Naive B cell (primary cell): ENCODE measurements around the gene PGA5. TPM values are rescaled to one million over a fixed set of nuclear protein-coding genes. Genes with fewer than 3 reads are reported as not detected.
"Not testable (repeated sequence)": the region's sequence is repeated elsewhere in the genome, so short reads cannot be mapped to it uniquely, and the experiment has no call there.

Experiments used
- ATAC-seq, 2 donors: fragments of 150-1000 bp; cut with Tn5 transposase; 2 replicates each; pipeline ENCODE4 v1.10.0; 2021; ENCODE audit warnings: low read depth in 2 of 2, mild to moderate bottlenecking in 2 of 2, moderate library complexity in 2 of 2
- DNase-seq: peaks from one replicate; pipeline ENCODE4 v3.0.0; 2022
- H3K27ac Mint-ChIP-seq, 6 donors: one replicate each; pipeline ENCODE4 v1.8.0; 2020 to 2022; ENCODE audit warnings: mild to moderate bottlenecking in 6 of 6, mixed read lengths in 6 of 6, moderate library complexity in 5 of 6, inconsistent platforms in 2 of 6
- H3K27me3 Mint-ChIP-seq, 3 donors: one replicate each; pipeline ENCODE4 v1.8.0; 2021 to 2022; ENCODE audit warnings: mixed read lengths in 3 of 3, mild to moderate bottlenecking in 1 of 3
- H3K36me3 Mint-ChIP-seq, 2 donors: one replicate each; pipeline ENCODE4 v1.8.0; 2020 to 2022; ENCODE audit warnings: mixed read lengths in 2 of 2, inconsistent platforms in 1 of 2, mild to moderate bottlenecking in 1 of 2
- H3K4me1 Mint-ChIP-seq, 3 donors: one replicate each; pipeline ENCODE4 v1.8.0; 2020 to 2022; ENCODE audit warnings: mixed read lengths in 3 of 3, inconsistent platforms in 1 of 3, mild to moderate bottlenecking in 1 of 3, moderate library complexity in 1 of 3
- H3K4me3 Mint-ChIP-seq, 8 donors: one replicate each; pipeline ENCODE4 v1.8.0; 2020 to 2022; ENCODE audit warnings: mild to moderate bottlenecking in 8 of 8, mixed read lengths in 8 of 8, moderate library complexity in 8 of 8, inconsistent platforms in 2 of 8
- H3K9me3 Mint-ChIP-seq, 7 donors: one replicate each; pipeline ENCODE4 v1.8.0; 2020 to 2022; ENCODE audit warnings: mixed read lengths in 7 of 7, mild to moderate bottlenecking in 5 of 7, inconsistent platforms in 2 of 7, moderate library complexity in 1 of 7
- polyA plus RNA-seq, 6 donors: library from polyadenylated mRNA; unstranded; fragments of 300-500 nt; fragmentation: Illumina TruSeq; gene quantifications; one replicate each; pipeline ENCODE4 v1.2.3, GENCODE V29; 2021; ENCODE audit warnings: low read depth in 6 of 6

PGA5 gene
- polyA plus RNA-seq, 6 donors from 2014 or later: not detected

GRCh38 chr11:61210629-61211028 is 30.3 kb upstream of the PGA5 start:
- H3K36me3 Mint-ChIP-seq, ATAC-seq, H3K4me3 Mint-ChIP-seq, H3K9me3 Mint-ChIP-seq, H3K4me1 Mint-ChIP-seq, DNase-seq, H3K27me3 Mint-ChIP-seq, H3K27ac Mint-ChIP-seq: not testable (repeated sequence)

DNA sequence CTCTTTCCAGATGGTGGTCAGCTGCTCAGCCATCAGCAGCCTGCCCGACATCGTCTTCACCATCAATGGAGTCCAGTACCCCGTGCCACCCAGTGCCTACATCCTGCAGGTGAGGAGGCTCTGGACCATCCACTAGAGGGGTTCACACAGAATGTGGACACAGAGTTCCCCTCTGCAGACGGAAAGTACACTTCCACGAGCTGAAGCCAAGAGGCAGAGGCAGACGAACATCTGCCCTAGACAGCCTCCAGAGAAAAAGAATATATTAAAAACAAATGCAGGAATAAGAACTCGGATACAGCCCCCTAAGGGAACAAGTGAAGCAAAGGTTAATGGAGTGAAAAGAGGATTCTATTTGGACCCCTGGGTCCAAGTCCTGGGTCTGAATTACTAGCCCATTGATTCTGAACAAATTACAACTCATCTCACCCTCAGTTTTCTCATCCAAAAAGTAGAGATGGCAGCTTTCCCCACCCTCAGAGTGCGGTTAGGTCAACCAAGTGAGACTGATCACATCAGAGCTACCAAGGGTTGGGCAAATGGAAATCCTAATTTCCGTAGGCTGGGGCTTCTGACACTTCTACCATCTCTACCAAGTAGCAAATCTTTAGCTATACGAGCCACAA is 29.5 kb upstream of the PGA5 start:
- not testable (repeated sequence) for ATAC-seq, H3K4me1 Mint-ChIP-seq, DNase-seq, H3K9me3 Mint-ChIP-seq, H3K36me3 Mint-ChIP-seq, H3K27me3 Mint-ChIP-seq, H3K27ac Mint-ChIP-seq
- peak overlapping the region in 1 of 8 donors; percentile 22 for H3K4me3 Mint-ChIP-seq

DNA sequence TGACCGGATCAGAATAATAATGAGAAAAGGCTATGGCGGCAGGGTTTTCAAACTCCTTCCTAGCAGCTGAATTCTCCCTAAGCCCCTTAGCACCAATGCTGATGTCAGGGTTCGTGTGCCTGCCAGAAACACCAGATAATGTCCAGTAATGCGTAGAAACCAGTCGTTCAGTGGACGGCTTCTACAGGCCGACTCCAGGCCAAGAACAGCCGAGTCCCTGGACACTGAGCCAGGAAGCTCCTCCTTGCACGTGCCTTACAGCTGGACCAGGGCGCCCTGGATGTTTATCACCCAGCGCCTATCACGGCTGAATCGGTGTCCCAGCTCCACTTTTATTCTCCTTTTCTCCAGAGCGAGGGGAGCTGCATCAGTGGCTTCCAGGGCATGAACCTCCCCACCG is 28.8 kb upstream of the PGA5 start:
- DNase-seq, H3K27me3 Mint-ChIP-seq, H3K4me1 Mint-ChIP-seq, ATAC-seq, H3K4me3 Mint-ChIP-seq, H3K36me3 Mint-ChIP-seq, H3K9me3 Mint-ChIP-seq, H3K27ac Mint-ChIP-seq: not testable (repeated sequence)

DNA sequence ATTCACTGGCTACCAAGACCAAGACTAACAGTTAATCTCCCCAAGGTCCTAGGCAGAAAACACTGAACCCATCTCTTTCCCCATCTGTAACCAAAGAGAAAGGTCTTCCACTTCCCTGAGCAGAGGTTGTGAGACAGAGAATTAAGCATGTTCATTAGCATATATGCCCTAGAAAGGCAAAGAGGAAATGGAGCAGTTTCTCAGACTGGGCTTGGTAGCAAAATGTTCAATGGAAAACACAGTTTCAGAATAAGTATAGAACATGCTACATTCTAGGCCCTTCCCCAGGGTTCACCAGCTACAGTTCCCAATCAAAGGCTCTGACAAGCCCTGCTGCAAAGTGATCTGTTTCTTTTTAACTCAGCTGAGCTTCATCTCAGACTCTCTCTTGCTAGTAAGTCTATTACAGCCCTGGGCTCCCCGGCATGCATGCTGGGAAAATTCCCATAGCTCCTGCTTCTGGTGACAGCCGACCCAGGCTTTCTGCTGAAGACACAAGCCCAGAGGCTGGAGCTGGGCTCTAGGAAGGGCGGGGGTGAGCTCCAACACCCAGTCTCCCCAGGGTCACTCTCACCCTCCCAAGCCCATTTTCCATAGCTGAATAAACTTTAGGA is 27.2 kb upstream of the PGA5 start:
- not testable (repeated sequence) for H3K36me3 Mint-ChIP-seq, H3K4me3 Mint-ChIP-seq, H3K27me3 Mint-ChIP-seq, DNase-seq, H3K27ac Mint-ChIP-seq, ATAC-seq, H3K4me1 Mint-ChIP-seq, H3K9me3 Mint-ChIP-seq

GRCh38 chr11:61218306-61218705 is 22.7 kb upstream of the PGA5 start:
- not testable (repeated sequence) for ATAC-seq, DNase-seq, H3K4me3 Mint-ChIP-seq, H3K9me3 Mint-ChIP-seq, H3K27me3 Mint-ChIP-seq, H3K27ac Mint-ChIP-seq, H3K36me3 Mint-ChIP-seq, H3K4me1 Mint-ChIP-seq

DNA sequence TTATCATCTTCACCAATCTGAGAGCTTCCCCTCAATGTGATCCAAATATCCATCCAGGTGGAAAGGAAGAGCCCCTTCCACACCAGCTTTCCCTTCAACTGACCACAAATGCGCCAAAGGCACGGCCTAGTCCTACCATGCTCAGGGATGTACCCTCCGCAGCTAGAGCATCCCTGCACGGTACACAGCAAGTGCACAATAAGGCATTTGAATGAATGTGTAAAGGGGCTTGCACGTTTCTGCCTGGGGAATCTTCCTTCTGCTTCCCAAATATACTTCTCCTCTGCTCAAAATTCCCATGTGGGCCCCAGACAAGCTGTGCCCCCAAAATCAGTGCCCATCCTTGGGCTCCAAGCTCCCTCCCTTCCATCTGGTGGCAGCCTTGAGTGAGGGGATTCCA is 22.0 kb upstream of the PGA5 start:
- H3K4me3 Mint-ChIP-seq, H3K9me3 Mint-ChIP-seq, H3K36me3 Mint-ChIP-seq, H3K4me1 Mint-ChIP-seq, H3K27ac Mint-ChIP-seq, DNase-seq, H3K27me3 Mint-ChIP-seq, ATAC-seq: not testable (repeated sequence)

GRCh38 chr11:61222047-61222446 is 18.9 kb upstream of the PGA5 start, which contains the start of gene PGA4:
Gene PGA4 (plus strand): TSS chr11:61222347. CDS start chr11:61222401, 54 bp downstream.
- H3K27ac Mint-ChIP-seq, ATAC-seq, H3K36me3 Mint-ChIP-seq, H3K27me3 Mint-ChIP-seq, H3K4me1 Mint-ChIP-seq, H3K4me3 Mint-ChIP-seq, H3K9me3 Mint-ChIP-seq, DNase-seq: not testable (repeated sequence)

GRCh38 chr11:61222692-61223091 is 18.3 kb upstream of the PGA5 start:
- DNase-seq: not testable (repeated sequence)

GRCh38 chr11:61226457-61227137 is 14.4 kb upstream of the PGA5 start:
- H3K9me3 Mint-ChIP-seq, H3K27me3 Mint-ChIP-seq, DNase-seq, H3K4me3 Mint-ChIP-seq, H3K27ac Mint-ChIP-seq, H3K4me1 Mint-ChIP-seq, H3K36me3 Mint-ChIP-seq, ATAC-seq: not testable (repeated sequence)

More at GRCh38 chr11:61222692-61223091, 18.3 kb upstream of the PGA5 start:
- ATAC-seq, H3K27me3 Mint-ChIP-seq, H3K9me3 Mint-ChIP-seq, H3K27ac Mint-ChIP-seq, H3K4me1 Mint-ChIP-seq, H3K4me3 Mint-ChIP-seq, H3K36me3 Mint-ChIP-seq: not testable (repeated sequence)

GRCh38 chr11:61229458-61229857 is 11.5 kb upstream of the PGA5 start:
- not testable (repeated sequence) for H3K9me3 Mint-ChIP-seq, H3K27ac Mint-ChIP-seq, H3K36me3 Mint-ChIP-seq, H3K4me1 Mint-ChIP-seq, DNase-seq, ATAC-seq, H3K4me3 Mint-ChIP-seq, H3K27me3 Mint-ChIP-seq

DNA sequence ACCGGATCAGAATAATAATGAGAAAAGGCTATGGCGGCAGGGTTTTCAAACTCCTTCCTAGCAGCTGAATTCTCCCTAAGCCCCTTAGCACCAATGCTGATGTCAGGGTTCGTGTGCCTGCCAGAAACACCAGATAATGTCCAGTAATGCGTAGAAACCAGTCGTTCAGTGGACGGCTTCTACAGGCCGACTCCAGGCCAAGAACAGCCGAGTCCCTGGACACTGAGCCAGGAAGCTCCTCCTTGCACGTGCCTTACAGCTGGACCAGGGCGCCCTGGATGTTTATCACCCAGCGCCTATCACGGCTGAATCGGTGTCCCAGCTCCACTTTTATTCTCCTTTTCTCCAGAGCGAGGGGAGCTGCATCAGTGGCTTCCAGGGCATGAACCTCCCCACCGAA is 9.9 kb upstream of the PGA5 start:
- H3K4me1 Mint-ChIP-seq, H3K27me3 Mint-ChIP-seq, H3K27ac Mint-ChIP-seq, DNase-seq, ATAC-seq, H3K4me3 Mint-ChIP-seq, H3K36me3 Mint-ChIP-seq, H3K9me3 Mint-ChIP-seq: not testable (repeated sequence)

GRCh38 chr11:61231585-61231984 is 9.4 kb upstream of the PGA5 start:
- not testable (repeated sequence) for H3K27ac Mint-ChIP-seq, H3K9me3 Mint-ChIP-seq, H3K36me3 Mint-ChIP-seq, H3K4me1 Mint-ChIP-seq, H3K27me3 Mint-ChIP-seq, ATAC-seq, H3K4me3 Mint-ChIP-seq, DNase-seq

GRCh38 chr11:61232548-61233145 is 8.3 kb upstream of the PGA5 start:
- ATAC-seq, H3K4me3 Mint-ChIP-seq, H3K36me3 Mint-ChIP-seq, H3K27ac Mint-ChIP-seq, DNase-seq, H3K4me1 Mint-ChIP-seq, H3K9me3 Mint-ChIP-seq, H3K27me3 Mint-ChIP-seq: not testable (repeated sequence)

GRCh38 chr11:61237130-61237529 is 3.8 kb upstream of the PGA5 start:
- not testable (repeated sequence) for H3K9me3 Mint-ChIP-seq, H3K27me3 Mint-ChIP-seq, DNase-seq, H3K4me1 Mint-ChIP-seq, H3K36me3 Mint-ChIP-seq, H3K27ac Mint-ChIP-seq, H3K4me3 Mint-ChIP-seq, ATAC-seq
